GM10847 (cell line): ENCODE data around the gene PPP4R3B.

Experiments
- POLR2A ChIP-seq: IDR thresholded peaks from 2 replicates; pipeline ENCODE4 v1.6.1; 2011; ENCODE audit not compliant: insufficient read length; ENCODE audit errors: extremely low read depth

Gene PPP4R3B

DNA sequence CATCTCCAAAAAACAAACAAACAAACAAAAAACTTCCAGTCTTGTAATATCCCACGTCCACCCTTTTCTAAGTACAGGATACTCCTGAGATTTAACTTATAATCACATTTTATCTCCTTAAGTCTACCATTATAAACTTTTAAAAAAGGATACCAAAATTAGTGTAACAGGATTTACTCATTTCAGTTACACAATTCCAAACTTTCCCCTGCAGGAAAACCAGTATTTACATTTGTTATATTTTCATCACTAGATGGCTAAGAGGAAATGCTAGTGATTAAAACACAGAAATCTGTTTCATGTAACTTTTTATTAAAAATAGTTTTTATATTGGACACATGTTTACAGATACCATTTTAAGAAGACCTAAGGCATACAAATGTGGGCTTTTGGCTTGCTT lies 70.4 kb downstream of the PPP4R3B start:
- no peak for TF ChIP-seq POLR2A

DNA sequence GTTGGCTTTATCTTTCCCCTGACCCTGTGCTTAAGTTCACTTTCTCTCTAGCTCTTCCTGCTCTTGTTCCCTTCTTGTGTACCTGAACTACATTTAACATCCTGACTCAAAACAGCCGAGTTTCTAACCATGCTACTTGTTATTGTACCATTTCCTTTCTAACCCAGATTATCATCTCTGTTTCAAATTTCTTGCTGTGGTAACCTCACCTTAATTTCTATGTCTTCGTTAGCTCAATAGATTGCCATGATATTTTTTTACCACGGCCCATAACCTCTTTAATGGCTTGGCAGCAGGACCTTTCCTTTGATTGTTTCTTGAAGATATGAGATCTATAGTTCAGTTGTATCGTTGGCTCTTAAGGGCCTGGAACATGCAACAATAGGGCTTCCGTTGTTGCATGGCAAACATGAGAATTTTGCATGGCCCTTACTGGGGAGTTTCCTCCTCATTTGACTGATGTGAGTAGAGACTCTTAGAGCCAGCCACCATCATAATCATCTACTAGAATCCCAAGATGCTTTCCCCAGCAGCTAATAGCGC lies 86.8 kb downstream of the PPP4R3B start:
- TF ChIP-seq POLR2A, result no peak

GRCh38 chr2:55526174-55526573 lies 91.2 kb downstream of the PPP4R3B start:
- no peak for TF ChIP-seq POLR2A

DNA sequence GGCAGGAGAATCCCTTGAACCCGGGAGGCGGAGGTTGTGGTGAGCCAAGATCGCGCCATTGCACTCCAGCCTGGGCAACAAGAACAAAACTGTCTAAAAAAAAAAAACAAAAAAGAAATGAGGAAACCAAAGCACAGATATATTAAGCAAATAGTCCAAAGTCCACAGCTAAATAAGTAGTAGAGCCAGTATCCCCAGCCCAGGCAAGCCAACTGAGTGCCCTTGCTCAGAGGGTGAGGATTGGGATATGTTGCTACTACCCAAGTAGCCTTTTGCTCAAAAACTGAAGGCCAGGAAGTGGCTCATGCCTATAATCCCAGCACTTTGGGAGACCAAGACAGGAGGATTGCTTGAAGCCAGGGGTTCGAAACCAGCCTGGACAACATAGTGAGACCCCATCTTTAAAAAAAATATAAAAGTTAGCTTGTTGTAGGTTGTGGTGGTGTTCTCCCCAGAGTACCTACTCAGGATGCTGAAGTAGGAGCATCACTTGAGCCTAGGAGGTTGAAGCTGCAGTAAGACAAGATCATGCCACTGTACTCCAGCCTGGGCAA lies 92.5 kb downstream of the PPP4R3B start:
- no peak for TF ChIP-seq POLR2A

GRCh38 chr2:55519938-55520885 lies 97.2 kb downstream of the PPP4R3B start:
- no peak for TF ChIP-seq POLR2A

DNA sequence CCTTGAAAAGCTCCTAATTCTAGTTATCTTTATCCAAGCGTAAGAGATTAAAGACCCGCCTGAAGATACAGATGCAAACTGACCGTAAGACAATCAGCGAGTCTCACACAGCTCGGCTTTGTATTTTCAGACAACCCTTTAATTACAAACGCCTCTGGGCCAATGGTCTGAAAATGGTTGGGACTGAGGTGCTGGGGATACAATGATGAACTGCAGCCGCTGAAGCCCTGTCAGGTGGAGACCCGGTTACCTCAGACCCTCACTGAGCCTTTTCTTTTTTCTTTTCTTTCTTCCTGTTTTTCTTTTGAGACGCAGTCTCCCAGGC lies 98.6 kb downstream of the PPP4R3B start:
- TF ChIP-seq POLR2A, result no peak

DNA sequence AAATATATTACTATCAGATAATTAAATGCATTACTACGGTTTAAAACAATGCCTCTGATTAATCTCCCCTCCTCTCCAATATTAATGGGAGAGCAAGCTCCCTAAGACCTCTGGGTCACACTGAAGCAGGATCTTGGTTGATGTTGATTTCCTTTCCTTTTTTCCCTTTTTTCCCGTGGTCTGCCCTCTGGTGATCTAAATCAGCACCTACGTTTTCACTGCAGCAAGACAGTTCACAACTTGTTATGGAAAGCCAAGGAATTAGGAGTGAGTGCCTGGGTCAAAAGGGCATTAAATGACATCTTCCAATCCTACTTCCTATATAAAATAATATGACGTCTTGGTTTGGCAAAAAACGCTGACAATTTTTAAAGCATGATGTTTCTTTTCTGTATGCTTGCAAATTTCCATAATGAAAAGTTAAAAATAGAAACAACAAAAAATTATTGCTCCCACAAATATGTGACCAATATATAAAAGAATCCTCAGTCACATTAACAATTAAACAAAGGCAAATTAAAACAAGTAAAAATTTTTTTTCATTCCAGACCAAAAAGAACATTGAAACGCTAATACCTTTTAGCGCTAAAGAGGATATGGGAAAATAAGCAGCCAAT lies 105.8 kb downstream of the PPP4R3B start:
- no peak for TF ChIP-seq POLR2A

GRCh38 chr2:55502590-55503141 lies 114.8 kb downstream of the PPP4R3B start:
- TF ChIP-seq POLR2A, result no peak

DNA sequence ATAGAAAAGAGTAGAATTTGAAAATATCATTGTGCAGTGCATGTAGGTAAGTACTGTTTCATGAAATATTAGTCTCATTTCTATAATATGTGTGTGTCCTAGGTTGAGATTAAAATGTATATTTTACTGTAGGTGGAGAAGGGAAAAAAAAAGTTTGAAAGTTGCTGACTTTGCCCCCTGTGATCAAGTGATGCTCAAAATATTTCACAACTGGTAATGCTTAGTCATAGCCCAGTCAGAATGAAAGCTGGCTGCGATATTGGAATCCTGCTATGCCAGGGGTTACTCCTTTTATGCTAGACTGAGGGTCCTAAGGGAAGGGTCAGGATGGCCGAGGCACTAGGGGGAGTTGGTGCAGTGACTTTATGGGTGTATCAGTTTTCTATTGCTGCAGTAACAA lies 117.4 kb downstream of the PPP4R3B start:
- no peak for TF ChIP-seq POLR2A

DNA sequence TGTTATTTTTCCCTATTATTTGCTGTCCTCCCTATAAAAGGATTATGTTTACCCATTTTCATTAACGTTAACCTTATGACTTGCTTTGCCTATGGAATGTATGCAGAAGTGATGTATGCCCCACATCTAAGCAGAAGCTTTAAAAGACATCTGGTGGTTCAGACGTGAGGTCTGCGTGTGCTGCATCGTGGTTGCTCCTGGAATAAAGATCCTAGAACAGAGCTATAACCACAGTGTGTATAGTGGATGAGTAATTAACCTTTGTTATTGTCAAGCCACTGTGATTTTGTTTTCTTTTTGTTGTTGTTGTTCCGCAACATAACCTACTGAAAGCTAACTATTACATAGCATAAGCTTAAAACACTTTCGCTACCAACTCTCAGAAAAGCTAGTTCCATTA lies 118.8 kb downstream of the PPP4R3B start:
- TF ChIP-seq POLR2A, result no peak
